Measurements from ENCODE around the gene RAB11FIP4.

DNA sequence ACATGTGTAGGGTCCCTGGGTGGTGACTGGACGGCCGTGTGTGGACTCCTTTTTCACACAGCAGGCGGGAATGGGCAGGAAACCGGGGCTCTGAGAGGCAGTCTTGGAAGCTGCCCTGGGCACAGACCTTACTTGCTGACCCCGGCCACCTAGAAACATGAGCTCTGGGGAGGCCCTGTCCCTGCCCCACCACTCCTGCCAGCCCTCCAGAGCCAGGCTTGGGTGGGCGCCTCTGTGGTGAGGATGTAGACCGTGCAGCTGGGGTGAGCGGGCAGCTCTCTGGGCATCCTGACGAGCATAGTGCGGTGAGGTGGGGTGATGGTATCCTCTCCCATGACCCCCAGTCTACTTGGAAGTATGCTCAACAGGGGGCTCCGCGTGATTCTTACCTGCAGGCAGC, 121.3 kb downstream of the RAB11FIP4 start:
- TF ChIP-seq NR1H2 (CRISPR knock-in tag; IDR thresholded peaks at IDR 0.05; ENCODE audit: borderline replicate concordance, low read depth) = no peak
- TF ChIP-seq FOXJ3 (CRISPR knock-in tag; IDR thresholded peaks at IDR 0.05; ENCODE audit: borderline replicate concordance) = no peak
- TF ChIP-seq, protein P1, sequence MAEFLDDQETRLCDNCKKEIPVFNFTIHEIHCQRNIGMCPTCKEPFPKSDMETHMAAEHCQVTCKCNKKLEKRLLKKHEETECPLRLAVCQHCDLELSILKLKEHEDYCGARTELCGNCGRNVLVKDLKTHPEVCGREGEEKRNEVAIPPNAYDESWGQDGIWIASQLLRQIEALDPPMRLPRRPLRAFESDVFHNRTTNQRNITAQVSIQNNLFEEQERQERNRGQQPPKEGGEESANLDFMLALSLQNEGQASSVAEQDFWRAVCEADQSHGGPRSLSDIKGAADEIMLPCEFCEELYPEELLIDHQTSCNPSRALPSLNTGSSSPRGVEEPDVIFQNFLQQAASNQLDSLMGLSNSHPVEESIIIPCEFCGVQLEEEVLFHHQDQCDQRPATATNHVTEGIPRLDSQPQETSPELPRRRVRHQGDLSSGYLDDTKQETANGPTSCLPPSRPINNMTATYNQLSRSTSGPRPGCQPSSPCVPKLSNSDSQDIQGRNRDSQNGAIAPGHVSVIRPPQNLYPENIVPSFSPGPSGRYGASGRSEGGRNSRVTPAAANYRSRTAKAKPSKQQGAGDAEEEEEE (CRISPR knock-in tag; IDR thresholded peaks at IDR 0.05; ENCODE audit: borderline replicate concordance) = no peak
- TF ChIP-seq ZFP36 (IDR thresholded peaks at IDR 0.05; ENCODE audit: borderline replicate concordance, low read depth, low read length, partially characterized antibody) = no peak
- TF ChIP-seq ZZZ3 (CRISPR knock-in tag; IDR thresholded peaks at IDR 0.05; ENCODE audit: borderline replicate concordance) = no peak

All from HepG2 (cell line).